K562 (cell line): ENCODE data around the gene KIF18B. TPM values are rescaled to one million over a fixed set of nuclear protein-coding genes. Genes with fewer than 3 reads are reported as not detected.
A peak's percentile ranks its signal among the peaks of the same experiment; 100 is the strongest.

Experiments used
- ETV5 ChIP-seq: sonication (generic); formaldehyde crosslinking; IDR thresholded peaks from 2 replicates; pipeline ENCODE4 v1.4.0; 2020; ENCODE audit warnings: low read depth, mild to moderate bottlenecking, missing genetic modification reagents
- FOXJ2 ChIP-seq: fragments of 200-800 bp; sonication (Bioruptor generic); IDR thresholded peaks from 2 replicates; pipeline ENCODE4 v1.6.1; 2016; ENCODE audit warnings: missing genetic modification characterization, missing compliant biosample characterization
- KLF16 ChIP-seq: IDR thresholded peaks from 2 replicates; pipeline ENCODE4 v1.6.1; 2016; ENCODE audit warnings: antibody characterized with exemption
- MBD2 ChIP-seq: sonication (generic); IDR thresholded peaks from 2 replicates; pipeline ENCODE4 v1.6.1; 2016; ENCODE audit warnings: low read depth, borderline replicate concordance
- NCOA2 ChIP-seq, 2 experiments: fragments of 450-650 bp; IDR thresholded peaks; 2 replicates each; pipeline ENCODE4 v1.6.1; 2018; ENCODE audit warnings: mild to moderate bottlenecking in 2 of 2, moderate library complexity in 1 of 2; ENCODE audit not compliant: partially characterized antibody in 2 of 2
- POLR2A ChIP-seq: fragments of 450-650 bp; conservative IDR thresholded peaks from 2 replicates; pipeline ENCODE4 v1.6.1; 2016
- SAFB ChIP-seq: fragments of 200-400 bp; formaldehyde crosslinking; IDR thresholded peaks from 2 replicates; pipeline ENCODE4 v1.6.1; 2017; ENCODE audit warnings: low read depth, low read length, borderline replicate concordance
- SAFB2 ChIP-seq: fragments of 200-400 bp; formaldehyde crosslinking; IDR thresholded peaks from 2 replicates; pipeline ENCODE4 v1.6.1; 2018; ENCODE audit warnings: borderline replicate concordance, low read length, low read depth, moderate library complexity; ENCODE audit not compliant: severe bottlenecking
- SMAD2 ChIP-seq: fragments of 150-350 bp; IDR thresholded peaks from 2 replicates; pipeline ENCODE4 v1.6.1; 2014; ENCODE audit warnings: low read depth, mild to moderate bottlenecking, low read length
- TFE3 ChIP-seq: fragments of 450-650 bp; formaldehyde crosslinking; IDR thresholded peaks from 2 replicates; pipeline ENCODE4 v1.4.0; 2020; ENCODE audit warnings: mild to moderate bottlenecking, mixed read lengths
- USF2 ChIP-seq: sonication (generic); formaldehyde crosslinking; IDR thresholded peaks from 2 replicates; pipeline ENCODE4 v1.5.0; 2020; ENCODE audit warnings: missing genetic modification reagents
- ZBTB40 ChIP-seq, 2 experiments: fragments of 450-650 bp in 1 of 2; sonication (generic) in 1 of 2; formaldehyde crosslinking in 1 of 2; IDR thresholded peaks; 2 replicates each; pipeline versions ENCODE4 v1.7.1 to v1.9.0; 2016 to 2022; ENCODE audit warnings: inconsistent platforms in 1 of 2, mild to moderate bottlenecking in 1 of 2, missing genetic modification reagents in 1 of 2
- polyA plus RNA-seq, 8 experiments: library from polyadenylated mRNA; depleted of rRNA in 4 of 8; stranded (reverse) in 5 of 8; unstranded in 3 of 8; fragments of >200 nt; fragmentation: Nextera tagmentation in 2 of 8; fragmentation: Illumina TruSeq in 1 of 8; extraction: Ambion mirVana in 2 of 8; extraction: Trizol in 1 of 8; gene quantifications; 2 replicates each; pipeline versions ENCODE4 v1.2.1 to v1.2.3, GENCODE V29; 2011 to 2014; ENCODE audit warnings: inconsistent platforms in 1 of 8, missing spikeins in 1 of 8
- total RNA-seq, 7 experiments: library from RNA; depleted of rRNA in 6 of 7; stranded (reverse); fragments of >200 nt in 6 of 7; fragmentation: Illumina TruSeq in 2 of 7; extraction: Trizol in 2 of 7; gene quantifications; 2 replicates each; pipeline versions ENCODE4 v1.2.1 to v1.2.3, GENCODE V29; 2011 to 2021; ENCODE audit warnings: low replicate concordance in 1 of 7

The KIF18B gene
- total and polyA plus RNA-seq, 9 of the 15 experiments (the other 6 are each of a cell fraction or from before 2014, with no cell fraction given), result 2.0 to 42.8 (median 13.2) TPM

GRCh38 chr17:44899074-44899782 is 48.3 kb downstream of the KIF18B start, which contains the start of gene EFTUD2 (continued):
- TF ChIP-seq ZBTB40 (IDR thresholded peaks at IDR 0.05), result peak; percentile 61; the same call in 1 of the 2 replicates
- no peak for TF ChIP-seq ZBTB40 (CRISPR knock-in tag; IDR thresholded peaks at IDR 0.05)
- peak; percentile 87; the same call in 1 of the 2 replicates for TF ChIP-seq FOXJ2
- peak; percentile 68; the same call in 1 of the 2 replicates for TF ChIP-seq MBD2
- peak in 1 of 2 experiments; percentile 99 for TF ChIP-seq NCOA2 (IDR thresholded peaks at IDR 0.05; ENCODE audit: partially characterized antibody in 2 of 2)
- TF ChIP-seq KLF16, result no peak
- TF ChIP-seq TFE3, result peak; percentile 99
- no peak for TF ChIP-seq SAFB2
- no peak for TF ChIP-seq SAFB
- TF ChIP-seq USF2 (CRISPR knock-in tag), result peak; percentile 96
- TF ChIP-seq ETV5 (CRISPR knock-in tag), result peak; percentile 86
- peak; percentile 92 for TF ChIP-seq POLR2A
- no peak for TF ChIP-seq SMAD2
